Fibroblast of the conjunctiva (primary cell): Measurements from ENCODE around the gene RHD.
"Not testable (repeated sequence)": the region's sequence is repeated elsewhere in the genome, so short reads cannot be mapped to it uniquely, and the experiment has no call there.

Experiments used
- DNase-seq: peaks from one replicate; pipeline ENCODE4 v3.0.0-alpha.2; 2010; ENCODE audit warnings: low read depth

RHD gene

GRCh38 chr1:25356441-25356840, 84.1 kb downstream of the RHD start:
- DNase-seq, result no peak

GRCh38 chr1:25356848-25357247, 84.5 kb downstream of the RHD start:
- DNase-seq, result no peak

- no peak for DNase-seq
These were observed 88.6 kb downstream of the RHD start for GRCh38 chr1:25360596-25361581.

- no peak for DNase-seq
These were observed 89.6 kb downstream of the RHD start for GRCh38 chr1:25361901-25362300.

GRCh38 chr1:25362634-25363559, 90.6 kb downstream of the RHD start:
- DNase-seq, result not testable (repeated sequence)

- no peak for DNase-seq
These were observed 96.9 kb downstream of the RHD start for GRCh38 chr1:25369241-25369640.

GRCh38 chr1:25369691-25370271, 97.5 kb downstream of the RHD start:
- DNase-seq, result not testable (repeated sequence)

GRCh38 chr1:25371757-25372156, 99.4 kb downstream of the RHD start:
- DNase-seq, result peak; percentile 51

GRCh38 chr1:25378367-25378766, 106.1 kb downstream of the RHD start:
- DNase-seq, result not testable (repeated sequence)
